Measurements from ENCODE around the gene DAP3.
"Not testable (repeated sequence)": the region's sequence is repeated elsewhere in the genome, so short reads cannot be mapped to it uniquely, and the experiment has no call there.

DAP3 gene

DNA sequence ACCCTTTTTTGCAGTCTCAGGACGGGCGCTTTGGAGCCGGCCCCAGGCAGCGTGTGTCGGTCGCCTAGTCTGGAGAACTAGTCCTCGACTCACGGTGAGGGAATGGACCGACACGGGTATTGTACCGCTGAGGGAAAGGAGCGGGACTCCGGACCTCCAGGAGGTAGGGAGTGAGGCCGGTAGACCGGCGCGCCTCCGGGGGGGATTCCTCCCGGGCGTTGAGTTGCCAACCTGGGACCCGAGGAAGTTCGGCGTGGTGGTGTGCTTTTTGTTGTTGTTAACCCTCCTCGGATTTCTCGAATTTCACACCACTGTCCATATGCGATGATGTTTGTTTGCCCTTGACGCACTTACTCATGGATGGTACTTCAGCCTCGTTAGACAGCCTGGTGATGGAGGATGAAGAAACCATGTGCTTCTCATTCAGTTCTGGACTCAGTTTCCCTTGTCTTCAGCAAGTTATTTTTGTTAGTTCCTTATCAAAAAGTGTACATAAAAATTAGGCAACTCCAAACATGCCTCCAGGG, at the start of gene DAP3:
TSS of gene DAP3 (plus strand) at position 11 of the 527 bp plus-strand sequence. CDS start 20,689 bp downstream, outside the sequence.
- not testable (repeated sequence) for DNase-seq

DNA sequence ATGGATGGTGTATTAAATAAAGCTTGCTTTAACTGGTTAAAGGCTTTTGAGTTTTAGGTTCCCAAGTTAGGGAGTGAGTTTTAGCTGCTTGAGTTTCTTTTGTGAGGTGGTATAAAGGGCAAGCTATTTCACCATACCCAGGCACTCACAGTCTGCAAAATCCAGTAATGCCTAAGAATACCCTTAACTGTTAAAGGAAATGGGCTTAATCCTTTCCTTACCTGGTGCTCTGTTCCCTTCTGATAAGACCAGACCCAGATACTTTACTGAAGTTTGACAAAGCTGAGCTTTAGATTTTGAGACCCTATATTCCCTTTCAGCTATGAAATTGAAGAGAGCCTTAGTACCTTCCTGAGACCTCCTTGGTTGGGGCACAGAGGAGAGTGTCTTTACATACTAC, 48.5 kb upstream of the DAP3 start:
- no peak for DNase-seq

DNA sequence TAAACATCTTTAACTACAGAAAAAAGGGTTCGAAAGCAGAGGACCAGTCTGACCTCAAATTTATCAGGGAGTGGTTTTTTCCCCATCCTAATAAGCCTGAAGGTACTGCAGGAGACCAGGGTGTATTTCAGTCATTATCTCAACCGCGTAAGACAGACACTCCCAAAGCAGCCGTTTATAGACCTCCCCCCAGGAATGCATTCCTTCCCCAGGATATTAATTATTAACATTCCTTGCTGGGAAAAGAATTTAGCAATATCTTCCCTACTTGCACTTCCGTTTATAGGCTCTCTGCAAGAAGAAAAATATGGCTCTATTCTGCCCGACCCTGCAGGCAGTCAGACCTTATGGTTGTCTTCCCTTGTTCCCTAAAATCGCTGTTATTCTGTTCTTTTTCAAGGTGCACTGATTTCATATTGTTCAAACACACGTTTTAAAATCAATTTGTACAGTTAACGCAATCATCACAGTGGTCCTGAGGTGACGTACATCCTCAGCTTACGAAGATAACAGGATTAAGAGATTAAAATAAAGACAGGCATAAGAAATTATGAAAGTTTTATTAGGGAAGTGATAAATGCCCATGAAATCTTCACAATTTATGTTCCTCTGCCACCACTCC, 46.2 kb upstream of the DAP3 start:
- DNase-seq: not testable (repeated sequence)

DNA sequence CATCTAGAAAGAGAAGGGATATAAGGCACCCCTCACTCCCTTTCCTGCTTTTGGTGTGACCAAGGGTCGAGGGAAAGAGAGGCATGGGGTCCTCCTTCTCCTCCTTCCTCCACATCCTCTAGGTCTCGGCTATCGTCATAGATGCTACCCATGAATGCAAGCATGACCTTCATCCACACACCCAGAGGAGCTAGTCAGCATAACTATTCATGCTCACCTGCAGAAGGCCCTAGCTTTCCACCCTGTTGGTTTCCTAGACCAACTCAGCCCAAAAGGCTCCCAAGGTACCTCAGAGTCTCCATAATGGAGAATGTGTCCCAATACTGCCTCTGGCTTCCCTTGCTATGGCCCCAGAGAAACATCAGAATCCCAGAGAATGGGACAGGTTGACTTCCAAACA, 45.7 kb upstream of the DAP3 start:
- no peak for DNase-seq

DNA sequence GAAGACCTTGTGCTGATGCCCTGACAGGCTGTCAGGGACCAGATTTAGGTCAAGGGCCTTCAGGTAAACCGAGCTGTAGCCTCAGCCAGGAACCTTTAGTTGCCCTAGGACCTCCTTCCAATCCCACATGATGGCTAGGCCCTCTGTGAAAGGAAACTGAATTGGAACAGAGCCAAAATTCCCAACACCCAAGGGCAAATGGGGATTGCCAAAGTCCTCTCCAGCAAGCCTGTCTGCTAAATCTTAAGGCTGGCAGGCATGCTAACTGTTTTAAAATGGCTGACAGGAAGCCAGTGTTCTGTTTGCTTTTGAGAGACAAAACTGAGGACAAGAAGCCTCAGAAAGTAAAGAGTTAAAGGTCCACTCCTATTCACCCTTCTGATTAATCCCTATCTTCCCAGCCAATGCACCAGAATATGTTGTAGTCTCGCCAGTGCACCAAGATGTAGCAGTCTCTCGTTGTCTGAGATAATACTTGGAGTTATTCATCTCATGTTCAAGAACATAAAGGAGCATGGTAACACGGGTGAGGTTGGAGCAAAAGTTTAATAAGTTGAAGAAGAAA, 43.8 kb upstream of the DAP3 start:
- no peak for DNase-seq

DNA sequence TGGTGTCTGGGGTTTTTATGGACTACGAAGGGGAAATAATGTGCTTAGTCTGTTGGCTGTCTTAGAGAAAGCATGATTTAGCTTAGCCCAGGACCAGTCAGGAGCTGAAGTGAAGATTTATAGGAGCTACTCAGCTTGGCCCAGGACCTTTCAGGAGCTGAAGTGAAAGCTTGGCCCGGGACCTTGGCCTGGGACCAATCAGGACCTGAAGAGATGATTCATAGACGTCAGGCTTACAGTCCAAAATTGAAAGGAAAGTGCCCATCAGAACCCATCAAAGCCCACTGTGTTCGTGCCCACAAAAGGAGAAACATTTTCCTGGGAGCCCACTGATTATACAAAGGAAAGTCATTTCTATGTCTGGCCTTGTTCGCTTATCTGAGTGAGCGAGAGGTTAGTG, 43.2 kb upstream of the DAP3 start:
- DNase-seq: no peak

DNA sequence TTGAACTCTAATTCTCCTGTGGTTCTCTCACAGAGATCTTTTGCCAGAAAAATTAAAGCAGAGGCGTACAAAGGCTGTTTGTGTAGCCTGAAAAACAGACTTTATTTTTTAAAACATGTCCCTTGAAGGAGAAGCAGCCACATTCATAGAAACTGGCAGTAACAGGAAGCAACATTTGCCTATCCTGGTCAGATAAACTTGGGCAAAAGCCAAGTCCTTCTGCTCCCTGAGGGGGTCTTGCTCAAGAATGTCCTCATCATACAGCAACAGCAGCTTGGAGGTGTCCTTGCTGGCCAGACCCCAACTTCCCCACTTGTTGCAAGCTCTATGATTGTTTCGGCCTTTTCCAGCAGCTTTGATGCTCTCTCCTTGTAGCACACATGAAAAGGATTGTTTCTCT, 42.6 kb upstream of the DAP3 start:
- DNase-seq: no peak

DNA sequence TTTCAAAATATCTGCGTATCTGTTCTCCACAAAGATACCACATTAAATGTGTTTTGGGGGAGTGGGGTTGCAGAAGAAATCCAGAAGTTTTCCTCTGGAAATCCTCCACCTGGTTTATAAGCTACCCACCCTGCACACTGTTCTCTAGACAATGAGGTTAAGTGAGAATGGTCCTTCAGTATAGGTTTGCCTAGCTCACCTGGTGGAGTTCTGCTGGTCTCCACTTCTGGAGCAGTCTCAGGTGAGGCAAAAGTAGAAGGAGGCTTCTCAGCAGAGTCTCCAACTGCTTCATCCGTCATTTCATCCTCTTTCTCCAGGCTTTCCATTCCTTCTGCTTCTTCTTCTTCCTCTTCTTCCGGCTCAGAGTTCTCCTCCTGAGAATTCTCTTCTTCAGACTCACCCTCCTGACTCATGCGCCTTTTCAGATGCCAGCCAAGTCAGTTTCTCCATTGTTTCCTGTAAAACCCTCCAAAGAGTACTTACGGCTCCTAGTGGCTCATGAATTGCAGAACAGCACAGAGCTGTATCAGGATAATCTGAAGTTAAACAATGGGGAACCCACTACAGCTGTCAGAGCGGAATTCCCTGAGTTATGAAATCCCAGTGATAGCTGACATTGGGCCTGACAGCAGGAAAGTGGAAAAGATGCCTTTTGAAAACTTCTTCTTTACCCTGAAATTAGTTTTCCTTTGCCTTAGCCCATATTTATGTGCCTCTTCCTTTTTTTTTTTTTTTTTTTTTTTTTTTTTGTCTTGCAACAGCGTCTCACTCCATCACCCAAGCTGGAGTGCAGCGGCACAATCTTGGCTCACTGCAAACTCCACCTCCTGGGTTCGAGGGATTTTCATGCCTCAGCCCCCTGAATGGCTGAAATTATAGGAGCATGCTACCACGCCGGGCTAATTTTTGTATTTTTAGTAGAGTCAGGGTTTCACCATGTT, 40.4 kb upstream of the DAP3 start:
- peak in 1 of 2 experiments; percentile 44 for DNase-seq

DNA sequence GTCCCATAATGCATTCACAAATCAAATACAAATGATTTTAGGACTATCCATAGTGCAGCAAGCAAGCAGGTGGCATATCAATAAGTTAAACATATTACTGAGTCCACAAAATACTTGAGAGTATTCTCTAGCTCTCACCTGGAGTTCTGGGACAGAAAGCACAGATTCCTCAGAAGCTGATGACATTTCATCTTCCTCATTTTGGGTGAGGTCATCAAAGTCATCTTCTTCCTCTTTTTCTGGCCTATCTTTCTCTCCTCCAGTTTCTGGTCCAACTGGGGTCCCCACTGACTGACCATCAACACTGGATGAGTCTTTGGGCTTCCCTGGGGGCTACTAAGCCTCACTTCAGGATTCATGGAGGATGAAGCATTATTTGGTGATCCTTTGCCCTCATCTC, 39.2 kb upstream of the DAP3 start:
- DNase-seq: no peak

DNA sequence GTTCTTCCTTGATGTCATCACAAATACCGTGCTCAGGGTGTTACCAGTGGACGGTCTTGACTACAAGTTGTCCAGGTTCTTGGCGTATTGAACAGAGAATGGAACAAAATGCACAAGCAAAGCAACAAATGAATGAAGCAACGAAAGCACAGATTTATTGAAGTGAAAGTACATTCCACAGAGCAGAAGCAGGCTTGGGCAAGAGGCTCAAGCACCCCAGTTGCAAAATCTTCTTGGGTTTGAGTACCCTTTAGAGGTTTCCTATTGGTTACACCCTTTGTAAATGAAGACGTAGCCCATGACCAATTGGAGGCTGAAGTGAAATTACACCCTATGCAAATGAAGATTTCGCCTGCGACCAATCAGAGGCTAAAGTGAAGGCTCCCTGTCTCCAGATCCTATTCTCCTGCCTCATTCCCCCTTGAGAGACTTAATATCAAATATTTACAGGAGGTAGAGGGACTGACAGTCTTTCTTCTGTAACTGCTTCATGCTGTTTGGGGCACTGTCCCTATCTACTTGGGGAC, 38.6 kb upstream of the DAP3 start:
- DNase-seq: no peak

DNA sequence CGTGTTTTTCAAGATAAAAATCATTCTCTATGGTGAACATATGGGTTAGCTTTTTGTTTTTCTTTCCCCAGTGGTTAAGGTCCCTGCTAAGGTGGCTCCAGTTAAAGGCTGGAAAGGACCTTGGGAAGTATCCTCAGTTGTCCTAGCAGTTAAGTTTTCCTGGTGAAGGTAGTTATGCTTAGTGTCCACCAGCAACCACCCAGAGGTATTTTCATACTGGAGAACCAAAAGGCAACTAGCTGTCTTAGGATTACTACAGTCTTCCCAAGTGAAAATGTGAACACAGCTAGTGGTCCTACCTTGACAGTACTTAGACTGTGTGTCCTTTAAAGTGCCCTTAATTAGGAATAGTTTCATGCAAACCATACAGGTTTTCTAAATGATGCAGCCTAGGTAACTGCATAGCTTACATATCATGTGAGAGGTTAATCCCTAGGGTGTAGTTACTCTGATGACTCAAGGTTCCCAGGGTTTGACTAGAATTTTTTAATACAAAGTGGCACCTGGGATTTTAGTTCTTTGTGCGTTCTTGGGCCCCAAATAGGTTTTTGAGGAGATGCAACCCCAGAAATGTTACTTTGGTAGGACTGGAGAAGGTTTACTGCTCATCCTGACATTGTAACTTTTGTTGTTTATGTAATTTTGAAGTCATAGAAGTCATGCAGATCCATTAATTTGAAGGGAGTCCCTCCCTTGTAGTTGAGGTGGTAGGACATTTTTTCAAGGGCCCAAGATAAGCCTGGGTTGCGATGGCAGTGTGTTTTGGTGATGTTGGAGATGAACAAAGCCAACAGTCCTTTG, 36.8 kb upstream of the DAP3 start:
- no peak for DNase-seq

DNA sequence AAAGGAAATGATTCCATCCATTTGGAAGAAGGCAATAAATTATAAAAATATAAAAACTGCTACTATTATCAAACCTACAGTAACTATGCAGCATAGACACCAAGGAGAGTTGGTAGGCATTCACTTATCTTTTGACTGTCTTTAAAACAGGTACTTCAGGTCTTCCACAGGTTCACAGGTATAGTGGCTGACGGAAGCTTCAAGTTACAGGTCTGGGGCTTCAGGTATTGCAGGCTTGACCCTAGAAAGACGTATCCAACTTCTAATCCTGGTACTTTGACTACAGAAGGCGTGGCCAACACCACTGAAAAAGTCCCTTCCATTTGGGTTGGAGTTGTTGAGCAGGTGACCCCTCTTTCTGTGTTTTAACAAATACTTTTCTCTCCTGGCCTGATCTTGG, 35.9 kb upstream of the DAP3 start:
- no peak for DNase-seq

DNA sequence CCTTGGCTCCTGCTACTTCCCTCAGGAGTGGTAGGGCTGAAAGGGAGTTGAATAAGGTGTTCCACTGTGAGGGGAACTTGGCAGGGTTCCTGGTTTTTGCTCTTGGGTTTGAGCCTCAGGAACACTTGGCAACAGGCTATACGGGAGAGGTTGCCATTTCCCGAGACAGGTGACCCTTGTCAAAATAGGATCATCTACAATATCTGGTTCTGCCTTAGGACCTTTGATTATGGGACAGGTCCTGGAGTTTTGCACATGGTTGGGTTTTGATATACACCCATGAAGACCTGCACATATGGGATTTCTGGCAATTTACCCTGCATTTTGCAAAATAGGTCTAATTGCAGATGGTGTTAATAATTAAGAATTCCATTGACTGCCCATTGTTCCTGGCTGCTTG, 31.4 kb upstream of the DAP3 start:
- DNase-seq: no peak

DNA sequence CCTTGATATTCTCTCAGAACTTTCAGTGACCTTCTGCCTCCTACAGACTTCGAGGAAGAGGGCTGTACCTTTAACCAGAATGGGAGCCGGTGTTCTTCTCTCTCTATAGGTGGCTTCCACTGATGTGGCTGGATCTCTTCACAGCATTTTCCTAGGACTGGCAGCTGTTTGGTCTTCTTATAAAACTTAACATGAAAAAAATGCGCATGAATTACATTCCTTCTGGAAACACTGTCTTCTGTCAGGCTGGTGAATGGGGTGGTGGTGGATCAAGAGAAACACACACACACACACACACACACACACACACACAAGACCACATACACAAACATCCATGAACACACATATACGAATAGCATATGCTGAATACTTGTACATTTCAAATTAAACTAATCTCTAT, 27.7 kb upstream of the DAP3 start:
- DNase-seq: not testable (repeated sequence)

DNA sequence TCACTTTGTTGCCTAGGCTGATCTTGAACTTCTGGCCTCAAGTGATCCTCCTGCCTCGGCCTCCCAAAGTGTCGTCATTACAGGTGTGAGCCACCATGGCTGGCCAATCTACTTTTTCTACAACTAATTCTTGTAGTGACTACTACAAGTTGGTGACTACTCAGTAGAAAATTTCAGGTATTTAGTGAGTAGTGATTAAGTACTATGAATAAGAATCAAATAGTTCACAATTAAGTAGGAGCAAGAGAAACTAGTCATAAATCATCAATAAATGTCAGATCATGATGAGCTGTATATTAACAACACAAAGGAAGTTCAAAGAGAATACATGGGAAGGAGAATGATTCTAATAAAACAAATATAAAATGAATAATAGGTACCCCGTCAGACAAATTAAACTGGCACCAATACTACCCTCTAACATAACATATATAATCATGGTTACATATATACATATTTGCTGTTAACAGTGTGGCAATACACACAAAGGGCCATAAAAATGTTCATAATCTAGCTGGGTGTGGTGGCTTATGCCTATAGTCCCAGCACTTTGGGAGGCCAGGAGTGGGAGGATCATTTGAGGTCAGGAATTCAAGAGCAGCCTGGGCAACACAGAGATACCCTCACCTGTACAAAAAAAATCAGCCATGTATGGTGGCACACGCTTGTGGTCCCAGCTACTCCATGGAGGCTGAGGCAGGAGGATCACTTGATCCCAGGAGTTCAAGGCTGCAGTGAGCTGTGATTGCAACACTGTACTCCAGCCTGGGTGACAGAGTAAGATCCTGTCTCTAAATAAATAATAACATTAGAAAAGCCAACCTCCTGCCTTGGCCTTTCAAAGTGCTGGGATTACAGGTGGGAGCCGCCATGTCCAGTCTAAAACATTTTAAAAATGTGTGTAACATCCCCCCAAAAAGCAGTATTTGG, 19.4 kb upstream of the DAP3 start:
- no peak for DNase-seq

DNA sequence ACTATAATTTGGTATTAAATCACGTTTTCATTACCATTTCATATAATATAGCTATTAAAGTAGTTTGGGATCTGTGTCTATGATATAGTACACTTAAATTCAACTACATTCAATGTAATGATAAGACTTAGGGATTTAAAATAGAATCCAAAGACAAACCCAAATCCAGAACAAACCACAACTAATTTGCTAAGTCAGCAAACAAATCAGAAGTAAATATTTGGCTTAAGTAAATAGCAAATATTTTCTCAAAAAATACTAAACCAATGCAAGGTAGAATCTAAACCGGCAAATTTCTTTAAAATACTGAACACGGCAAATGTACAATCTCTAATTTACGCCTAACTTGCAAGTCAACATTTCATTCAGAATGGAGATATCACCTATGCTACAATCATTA, 17.1 kb upstream of the DAP3 start:
- DNase-seq: no peak

DNA sequence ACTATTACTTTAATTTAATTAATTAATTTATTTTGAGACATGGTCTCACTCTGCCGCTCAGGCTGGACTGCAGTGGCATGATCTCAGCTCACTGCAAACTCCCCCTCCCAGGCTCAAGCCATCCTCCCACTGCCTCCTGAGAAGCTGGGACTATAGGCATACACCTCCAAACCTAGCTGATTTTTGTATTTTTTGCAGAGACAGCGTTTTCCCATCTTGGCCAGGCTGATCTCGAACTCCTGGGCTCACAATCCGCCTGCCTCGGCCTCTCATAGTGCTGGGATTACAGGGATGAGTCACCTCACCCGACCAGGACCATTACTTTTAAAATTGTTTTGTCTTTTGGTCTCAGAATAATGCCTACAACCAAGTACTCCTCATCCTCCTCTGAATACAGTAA, 15.9 kb upstream of the DAP3 start:
- DNase-seq: no peak

DNA sequence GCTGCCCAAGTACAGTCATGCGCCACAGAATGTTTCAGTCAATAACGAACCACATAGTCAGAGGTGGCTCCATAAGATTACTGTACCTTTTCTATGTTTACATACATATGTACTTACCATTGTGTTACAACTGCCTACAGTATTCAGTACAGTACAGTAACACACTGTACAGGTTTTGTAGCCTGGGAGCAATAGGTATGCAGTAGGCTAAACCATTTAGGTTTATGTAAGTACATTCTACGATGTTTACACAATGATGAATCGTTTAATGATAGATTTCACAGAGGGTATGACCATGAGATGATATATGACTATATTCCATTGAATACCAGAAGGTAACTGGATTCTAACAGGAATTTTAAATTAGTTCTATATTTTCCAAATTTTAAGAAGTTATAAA, 10.9 kb upstream of the DAP3 start:
- DNase-seq: no peak

DNA sequence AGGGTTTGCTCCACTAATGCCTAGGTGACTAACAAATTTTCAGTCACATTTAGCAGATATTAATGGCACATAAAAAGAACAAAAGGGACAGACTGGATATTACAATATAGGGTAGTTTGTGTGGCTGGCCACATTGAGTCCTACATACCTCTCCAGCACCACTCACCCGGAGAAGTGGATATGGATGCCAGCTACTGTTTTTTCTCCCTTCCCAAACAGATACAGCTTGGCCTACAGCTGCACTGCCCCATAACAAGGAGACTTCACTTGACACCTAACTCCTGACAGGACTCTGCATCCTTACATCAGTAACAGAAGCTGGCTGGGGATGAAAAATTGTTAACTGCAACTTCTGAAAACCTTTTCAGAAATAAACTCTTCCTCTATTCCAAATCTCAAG, 9.9 kb upstream of the DAP3 start:
- DNase-seq: not testable (repeated sequence)

DNA sequence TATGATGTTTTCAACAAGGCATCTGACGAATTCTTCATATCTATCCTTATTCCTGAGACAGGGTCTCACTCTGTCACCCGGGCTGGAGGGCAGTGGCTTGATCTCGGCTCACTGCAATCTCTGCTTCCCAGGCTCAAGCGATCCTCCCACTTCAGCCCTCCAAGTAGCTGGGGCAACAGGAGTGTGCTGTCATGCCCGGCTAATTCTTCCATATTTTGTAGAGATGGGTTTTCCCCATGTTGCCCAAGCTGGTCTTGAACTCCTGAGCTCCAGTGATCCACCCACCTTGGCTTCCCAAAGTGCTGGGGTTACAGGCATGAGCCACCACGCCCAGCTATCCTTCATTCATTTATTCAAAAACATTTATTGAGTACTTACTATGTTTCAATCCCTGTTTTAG, 8.4 kb upstream of the DAP3 start:
- no peak for DNase-seq

DNA sequence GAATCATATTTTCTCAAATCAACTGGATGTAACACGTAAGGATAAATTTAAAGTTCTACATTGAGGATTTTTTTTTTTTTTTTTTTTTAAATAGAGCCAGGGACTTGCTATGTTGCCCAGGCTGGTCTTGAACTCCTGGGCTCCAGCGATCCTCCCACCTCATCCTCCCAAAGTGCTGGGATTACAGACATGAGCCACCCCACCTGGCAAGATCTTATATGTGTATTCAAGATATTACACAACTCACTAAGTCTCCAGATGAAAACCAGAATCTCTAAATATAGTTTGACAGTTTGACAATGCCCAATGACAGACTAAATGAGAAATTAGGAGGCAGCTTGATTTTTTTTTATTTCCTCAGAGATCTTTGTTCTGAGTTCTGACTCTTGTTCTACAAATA, 7.1 kb upstream of the DAP3 start:
- DNase-seq: no peak

All from NCI-H524 (cell line).